Inflammatory macrophage treated with lipopolysaccharide for 1 hour (primary cell): Measurements from ENCODE around the gene SPSB4.

ENCODE experiments used
- DNase-seq, 2 donors: peaks; one replicate each; pipeline ENCODE4 v3.0.0-alpha.2; 2020 to 2022

SPSB4 gene

GRCh38 chr3:141122455-141123030 lies 71.4 kb downstream of the SPSB4 start:
- no peak for DNase-seq

DNA sequence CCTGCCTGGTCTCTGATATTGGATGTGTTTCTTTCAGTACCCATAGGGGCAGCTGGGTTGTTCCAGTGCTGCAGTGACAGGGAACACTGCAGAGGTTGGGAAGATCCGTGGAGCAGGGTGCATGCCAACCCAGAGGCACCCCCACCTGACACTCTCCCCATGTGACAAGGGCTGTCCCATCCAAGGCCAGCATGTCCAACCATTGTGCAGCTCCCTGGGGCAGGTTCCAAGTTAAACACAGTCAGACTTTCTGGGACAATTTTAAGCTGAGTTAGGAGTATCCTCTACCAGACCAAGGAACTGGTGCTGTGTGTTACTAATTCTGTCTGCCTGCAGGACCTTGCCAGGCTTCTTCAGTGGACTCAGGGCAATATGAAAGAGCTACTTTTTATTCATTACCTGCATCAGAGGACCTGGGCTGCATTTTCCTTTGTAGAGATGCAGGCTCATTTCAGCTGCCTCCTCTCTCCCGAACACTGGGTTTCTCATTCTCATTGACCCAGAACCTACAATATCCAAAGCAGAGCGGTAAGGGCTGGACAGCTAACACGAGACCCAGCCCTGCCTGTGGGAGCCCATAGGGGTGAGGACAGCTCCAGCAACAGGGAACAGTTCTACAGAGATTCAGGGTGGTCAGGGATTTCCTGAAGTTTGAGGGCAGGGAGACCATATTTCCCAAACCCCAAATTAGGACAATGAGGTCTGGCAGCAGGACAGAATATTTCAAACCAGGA lies 72.7 kb downstream of the SPSB4 start:
- no peak for DNase-seq

GRCh38 chr3:141124715-141125114 lies 73.6 kb downstream of the SPSB4 start:
- DNase-seq, result no peak

- no peak for DNase-seq
These were observed 74.2 kb downstream of the SPSB4 start for GRCh38 chr3:141125351-141125750.

DNA sequence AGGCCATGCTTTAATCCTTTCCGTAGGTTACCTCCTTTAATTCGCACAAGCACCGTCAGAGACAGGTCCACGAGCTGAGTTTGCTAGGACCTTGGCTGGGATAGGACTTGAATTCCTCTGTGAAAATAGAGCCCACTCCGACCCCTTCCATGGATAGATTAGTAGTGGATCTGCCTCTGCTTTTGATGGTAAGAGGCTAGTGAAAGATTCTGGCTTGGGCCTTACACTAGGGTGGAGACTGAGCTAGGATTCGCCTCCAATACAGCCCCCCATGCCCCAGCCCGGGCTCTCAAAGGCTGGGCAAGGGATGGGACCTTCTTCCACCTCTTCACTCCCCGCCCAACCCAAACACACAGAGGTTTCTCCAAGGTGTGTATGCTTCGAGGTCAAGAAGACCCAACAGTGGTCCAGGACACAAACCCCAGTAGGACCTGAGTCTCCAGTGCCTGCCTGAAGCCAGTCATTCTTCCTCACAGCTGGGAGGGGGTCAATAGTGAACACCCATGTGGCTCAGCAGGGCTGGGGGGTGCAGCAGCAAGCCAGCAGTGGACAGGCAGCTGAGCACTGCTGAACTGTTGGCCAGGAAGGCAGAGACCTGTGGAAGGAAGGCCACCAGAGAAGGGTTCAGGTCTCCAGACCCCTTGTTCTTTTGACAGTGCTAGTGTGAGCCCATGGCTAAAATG lies 75.7 kb downstream of the SPSB4 start:
- DNase-seq, result no peak

DNA sequence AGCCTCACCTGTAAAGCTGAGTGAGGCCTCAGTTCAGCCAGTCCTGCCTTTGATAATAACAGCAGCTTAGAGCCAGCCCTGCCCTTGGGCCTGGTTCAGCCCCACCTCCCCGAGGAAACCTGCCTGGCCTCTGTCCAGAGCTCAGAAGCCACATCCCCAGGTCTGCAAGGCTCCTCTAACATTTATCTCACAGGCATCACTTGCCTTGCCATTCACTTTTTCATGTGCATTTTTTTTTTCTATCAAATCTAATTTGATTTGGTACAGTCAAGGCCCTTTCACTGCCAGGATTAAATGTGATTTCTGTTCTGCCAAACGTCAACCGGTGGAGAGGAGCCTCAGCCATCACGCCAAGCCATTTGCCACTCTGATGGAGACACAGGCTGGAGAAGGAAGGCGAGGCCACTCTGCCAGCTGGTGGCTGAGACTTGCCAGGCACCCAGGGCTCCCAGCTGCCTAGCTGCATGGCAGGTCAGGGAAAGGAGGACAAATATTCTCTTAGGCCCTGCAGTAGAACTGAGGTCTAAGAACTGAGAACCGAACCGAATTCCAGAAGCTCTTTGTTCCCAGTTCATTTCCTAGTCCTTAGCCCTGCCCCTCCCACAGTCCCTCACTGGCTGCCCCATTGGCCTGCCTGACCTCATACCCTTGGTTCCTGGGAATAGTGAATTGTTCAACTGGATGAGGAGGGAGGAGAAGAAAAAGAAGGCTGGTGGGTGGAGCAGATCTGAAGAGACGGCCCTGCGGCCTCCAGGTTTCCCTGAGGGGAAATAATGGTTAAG lies 76.4 kb downstream of the SPSB4 start:
- DNase-seq, result no peak

DNA sequence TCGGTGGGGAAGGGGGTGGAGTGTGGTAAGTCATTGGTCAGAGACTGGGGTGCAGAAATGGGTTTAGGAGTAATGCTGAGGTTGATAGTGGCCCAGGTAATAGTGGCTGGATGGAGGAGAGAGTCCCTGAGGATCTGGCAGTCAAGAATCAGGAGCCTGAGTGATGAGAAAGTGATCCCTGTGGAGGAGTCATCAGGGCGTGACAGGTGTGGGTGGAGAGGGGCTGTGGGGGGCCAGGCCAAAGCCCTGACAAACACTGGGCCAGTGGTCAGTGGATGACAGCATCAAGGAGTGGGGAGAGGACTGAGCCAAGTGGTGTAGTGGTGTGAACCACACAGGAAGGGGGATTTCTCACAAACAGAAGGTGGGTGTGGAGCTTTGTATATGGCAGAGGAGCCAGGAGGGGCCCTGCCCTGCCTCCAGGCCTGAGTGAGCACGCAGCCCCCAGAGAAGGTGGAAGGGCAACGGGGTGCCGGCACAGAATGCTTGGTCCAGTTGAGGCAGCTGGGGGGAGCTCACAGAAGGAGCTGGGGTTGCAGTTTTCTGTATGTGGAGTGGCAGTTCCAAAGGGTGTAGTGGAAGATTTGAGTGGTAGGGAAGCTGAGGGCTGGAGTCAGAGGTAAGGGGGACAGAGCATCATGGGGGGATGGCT lies 77.1 kb downstream of the SPSB4 start:
- no peak for DNase-seq

DNA sequence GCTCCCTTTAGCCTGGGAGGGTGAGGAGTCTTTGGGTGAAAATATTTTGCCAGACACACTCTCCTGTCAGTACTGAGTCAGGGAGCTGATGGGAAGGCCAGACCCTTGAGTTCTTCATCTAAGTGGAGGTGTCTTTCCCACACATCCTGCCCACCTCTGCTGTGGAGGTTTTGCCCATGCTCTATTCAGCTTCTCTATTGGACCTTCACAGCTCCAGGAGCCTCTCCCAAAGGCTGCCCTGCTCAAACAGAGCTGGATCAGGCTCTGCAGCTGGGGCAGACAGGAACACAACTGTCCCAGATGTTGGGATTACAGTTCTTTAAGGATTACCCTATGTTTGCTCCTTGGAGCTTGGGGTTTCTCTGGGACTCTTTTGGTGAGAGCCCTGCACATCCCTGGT lies 77.9 kb downstream of the SPSB4 start:
- DNase-seq, result no peak

- no peak for DNase-seq
These were observed 78.4 kb downstream of the SPSB4 start for GRCh38 chr3:141129541-141130011.

DNA sequence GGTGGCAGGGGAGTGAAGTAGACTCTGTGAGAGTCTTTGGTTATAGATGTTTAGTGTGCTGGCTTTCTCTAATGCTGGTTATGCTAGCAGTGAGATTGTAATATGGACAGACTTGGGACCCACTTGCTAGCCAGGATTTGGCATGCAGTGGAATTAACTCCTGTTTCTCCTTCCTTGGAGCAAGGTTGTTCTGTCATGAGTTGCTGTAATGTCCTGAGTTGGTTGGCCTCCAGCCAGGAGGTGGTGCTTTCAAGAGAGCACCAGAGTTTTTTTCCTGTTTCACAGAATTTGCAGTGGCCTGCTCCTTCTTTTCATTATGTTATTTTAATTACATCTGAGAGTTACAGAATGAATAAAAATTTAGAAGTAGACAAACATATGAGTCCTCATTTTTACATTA lies 92.4 kb downstream of the SPSB4 start:
- no peak for DNase-seq

DNA sequence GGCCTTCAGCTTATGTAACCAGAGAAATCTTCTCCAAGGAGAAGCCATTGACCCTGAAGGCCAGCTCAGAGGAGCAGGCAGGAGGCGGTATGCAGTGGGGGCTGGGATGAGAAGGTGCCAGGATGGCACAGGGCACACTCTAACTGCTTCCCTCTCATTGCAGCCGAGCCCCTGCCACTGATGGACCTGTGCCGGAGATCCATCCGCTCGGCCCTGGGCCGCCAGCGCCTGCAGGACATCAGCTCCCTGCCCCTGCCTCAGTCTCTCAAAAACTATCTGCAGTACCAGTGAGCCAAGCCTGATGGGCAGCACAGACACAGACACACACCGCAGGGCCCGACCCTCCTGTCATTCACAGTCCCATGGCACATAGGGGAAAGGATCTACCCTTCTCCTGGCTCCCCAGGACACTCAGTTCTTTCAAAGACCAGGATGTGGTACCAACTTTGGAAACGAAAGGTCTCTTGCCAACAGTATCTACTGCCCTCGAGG lies 95.9 kb downstream of the SPSB4 start:
- no peak for DNase-seq

DNA sequence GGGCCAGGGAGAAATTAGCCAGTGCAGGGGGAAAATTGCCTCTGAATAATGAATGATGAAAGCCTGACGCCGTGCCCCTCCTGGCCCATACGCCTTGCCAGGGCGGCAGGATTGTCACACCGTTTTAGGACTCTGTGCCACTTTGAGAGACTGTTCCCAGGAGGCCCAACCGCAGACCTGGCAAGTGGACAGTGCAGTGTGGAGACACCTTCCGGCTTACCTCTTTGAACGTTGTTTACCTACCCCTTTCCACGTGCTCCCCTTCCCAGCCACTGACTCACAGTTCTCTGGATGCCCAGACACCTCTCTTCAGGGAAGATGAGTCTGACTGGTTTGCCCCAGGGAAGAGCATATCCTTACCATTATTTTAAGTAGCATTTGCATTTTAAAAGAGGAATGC lies 96.5 kb downstream of the SPSB4 start:
- DNase-seq, result no peak

DNA sequence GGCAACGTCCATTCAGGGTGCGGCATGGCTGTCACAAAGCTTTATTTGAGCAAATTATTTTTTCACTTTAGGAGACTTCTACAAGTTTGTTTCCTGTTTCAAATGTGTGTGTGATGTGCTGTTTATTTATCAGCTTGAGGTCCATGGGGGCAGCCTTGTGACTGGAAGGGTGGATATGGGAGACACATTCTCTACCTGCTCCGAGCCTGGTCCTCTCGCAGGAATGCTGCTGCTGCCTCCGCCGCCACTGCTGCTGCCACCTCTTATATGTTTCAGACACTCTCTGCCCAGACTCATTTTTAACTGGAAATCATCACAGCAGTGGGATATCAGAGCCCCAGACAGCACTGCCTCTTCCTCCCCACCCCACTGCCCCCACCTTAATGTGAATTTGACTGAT lies 97.0 kb downstream of the SPSB4 start:
- no peak for DNase-seq

DNA sequence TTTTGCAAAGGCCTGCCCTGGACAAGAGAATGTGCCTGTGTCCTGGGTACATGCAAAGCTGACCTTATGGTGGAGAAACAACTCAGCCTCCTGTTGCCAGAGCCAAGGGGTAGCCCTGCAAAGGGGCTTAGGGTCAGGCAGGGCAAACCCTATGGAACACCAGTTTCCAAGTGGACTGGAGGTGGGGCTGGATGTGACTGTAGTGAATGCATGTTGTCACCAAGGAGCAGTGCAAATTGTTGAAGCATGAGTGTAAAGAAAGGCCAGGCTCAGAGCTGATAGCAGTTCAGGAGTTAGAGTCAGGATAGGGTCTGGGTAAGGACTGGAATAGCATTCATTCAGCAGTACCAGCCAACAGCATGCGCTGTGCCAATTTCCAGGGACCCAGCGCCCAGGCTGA lies 97.6 kb downstream of the SPSB4 start:
- no peak for DNase-seq

- no peak for DNase-seq
These were observed 99.1 kb downstream of the SPSB4 start for GRCh38 chr3:141150081-141150830.

DNA sequence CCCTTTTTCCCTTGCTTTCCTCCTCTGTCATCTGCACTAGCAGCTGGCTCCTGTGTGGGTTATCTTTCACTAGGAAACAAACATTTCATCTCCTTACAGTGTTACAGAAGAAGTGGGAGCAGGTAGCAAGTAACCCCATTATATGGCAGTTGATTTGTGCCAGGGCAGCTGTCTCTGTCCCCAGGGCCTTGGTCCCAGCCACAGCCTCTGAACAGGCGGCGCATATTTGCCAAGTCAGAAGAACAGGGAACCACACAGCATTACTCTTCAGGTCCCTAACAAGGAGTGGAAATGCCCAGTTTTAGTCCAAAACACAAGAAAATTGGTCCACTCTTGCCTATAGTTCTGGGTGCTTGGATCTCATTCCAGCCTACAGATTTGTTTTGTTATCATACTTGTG lies 99.8 kb downstream of the SPSB4 start:
- DNase-seq, result no peak

DNA sequence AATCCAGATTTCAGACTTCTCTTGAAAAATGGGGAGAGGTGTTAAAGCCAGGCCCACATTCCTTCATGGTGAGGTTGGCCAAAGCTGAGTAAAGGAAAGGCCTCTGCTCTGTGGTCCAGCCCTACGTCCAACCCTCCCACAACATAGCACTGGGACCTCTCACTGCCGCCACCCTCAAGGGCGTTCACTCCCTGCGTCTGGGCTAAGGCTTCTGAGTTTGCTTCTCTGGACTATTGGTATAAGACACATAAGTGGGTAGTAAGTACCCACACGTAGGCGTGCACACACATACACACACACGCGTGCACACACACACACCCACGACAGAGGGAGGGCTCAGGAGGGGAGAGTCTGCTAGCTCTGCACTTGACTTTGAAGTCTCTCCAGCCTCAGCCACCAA lies 100.3 kb downstream of the SPSB4 start:
- DNase-seq, result no peak

GRCh38 chr3:141152130-141152529 lies 101.0 kb downstream of the SPSB4 start:
- DNase-seq, result no peak

DNA sequence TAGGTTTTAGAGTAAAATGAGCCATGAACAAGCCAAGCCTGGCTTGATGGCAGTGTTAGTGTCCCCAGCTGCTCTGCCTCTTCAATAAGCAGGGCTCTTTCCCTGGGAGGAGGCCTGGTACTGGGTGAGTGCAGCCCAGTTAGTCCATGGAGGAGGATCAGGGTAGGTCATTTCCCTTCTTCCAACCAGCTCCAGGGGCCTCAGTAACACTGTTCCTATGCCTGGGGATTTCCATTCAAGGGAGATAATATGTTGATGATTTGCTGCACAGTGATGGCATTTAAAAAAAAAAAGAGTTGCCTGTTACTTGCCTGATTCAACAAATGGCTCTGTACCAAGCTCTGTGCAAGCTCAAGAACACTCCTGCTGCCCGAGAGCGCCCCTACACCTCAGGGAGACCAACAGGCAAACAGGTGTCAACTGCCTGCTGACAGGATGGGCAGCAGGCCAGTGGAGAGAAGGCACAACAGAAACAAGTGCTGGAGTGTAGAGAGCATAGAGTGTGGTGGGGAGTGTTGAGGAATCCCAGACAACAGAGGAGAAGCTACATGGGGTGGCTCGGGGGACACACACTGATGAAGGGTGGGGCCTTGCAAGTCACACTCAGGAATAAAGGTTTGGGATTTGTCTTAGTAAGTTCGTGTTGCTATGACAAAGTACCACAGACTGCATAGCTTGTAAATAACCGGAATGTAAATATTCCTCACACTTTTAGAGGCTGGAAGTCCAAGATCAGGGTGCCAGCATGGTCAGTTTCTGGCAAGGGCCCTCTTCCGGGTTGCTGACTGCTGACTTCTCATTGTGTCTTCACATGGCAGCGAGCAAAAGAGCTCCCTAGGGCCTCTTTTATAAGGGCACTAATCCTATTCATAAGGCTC lies 101.9 kb downstream of the SPSB4 start:
- no peak for DNase-seq

DNA sequence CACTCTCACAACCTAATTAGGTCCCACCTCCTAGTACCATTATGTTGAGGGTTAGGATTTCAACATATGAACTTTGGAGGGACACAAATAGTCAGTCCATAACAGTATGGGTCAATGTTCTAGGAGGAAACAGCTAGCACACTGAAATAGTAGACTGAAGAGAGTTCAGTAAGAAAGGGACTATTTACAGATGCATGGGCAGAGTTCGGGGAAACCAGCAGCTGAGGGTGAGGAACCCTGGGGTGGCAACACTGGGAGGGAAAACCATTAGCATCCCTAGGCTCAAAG lies 102.5 kb downstream of the SPSB4 start:
- DNase-seq, result no peak

DNA sequence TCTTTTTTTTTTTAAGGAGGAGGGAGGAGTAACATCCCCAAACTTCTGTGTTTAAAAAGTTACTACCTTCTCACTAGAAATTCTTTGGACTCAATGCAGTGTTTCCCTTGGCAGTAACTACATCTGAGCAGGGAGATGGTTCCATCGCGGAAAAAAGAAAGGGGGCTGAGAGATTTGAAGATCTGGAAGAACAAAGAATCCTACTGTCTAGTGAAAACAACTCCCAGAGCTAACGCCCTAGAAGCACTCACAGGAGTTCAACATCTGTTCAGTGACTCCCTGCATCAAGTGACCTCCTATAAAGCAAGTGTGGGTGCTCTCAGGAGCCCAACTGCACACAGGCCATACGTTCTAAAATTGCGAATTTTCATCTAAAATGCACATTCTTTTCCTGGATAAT lies 113.7 kb downstream of the SPSB4 start:
- no peak for DNase-seq
